Erythroblast (primary cell): ENCODE data around the gene F2RL2.

ENCODE experiments used
- GATA1 ChIP-seq: IDR thresholded peaks from 2 replicates; pipeline ENCODE4 v1.6.1; 2011; ENCODE audit warnings: low read depth, mild to moderate bottlenecking, control low read depth, low read length, moderate library complexity
- POLR2A ChIP-seq: IDR thresholded peaks from 2 replicates; pipeline ENCODE4 v1.6.1; 2011; ENCODE audit warnings: mild to moderate bottlenecking, low read length

DNA sequence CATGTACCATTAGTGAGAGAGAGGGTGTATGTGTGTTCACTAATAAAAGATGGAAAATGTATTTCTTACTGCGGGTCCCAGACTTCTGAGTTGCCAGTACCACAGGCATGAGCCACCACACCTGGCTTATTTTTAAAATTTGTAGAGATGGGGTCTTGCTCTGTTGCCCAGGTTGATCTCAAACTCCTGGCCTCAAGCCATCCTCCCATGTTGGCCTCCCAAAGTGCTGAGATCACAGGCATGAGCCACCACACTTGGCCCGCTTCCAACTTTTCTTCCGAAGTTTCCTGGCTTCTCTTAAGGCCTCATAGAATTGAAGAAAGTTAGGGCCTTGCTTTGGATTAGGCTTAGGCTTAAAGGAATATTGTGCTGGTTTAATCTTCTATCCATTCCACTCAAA lies 40.4 kb upstream of the F2RL2 start:
- TF ChIP-seq POLR2A (no peak), GATA1 (no peak)
